HG03139 (cell line): ENCODE measurements around the gene WBP2NL.
"Not testable (repeated sequence)": the region's sequence is repeated elsewhere in the genome, so short reads cannot be mapped to it uniquely, and the experiment has no call there.

Experiments used
- ATAC-seq: cut with Tn5 transposase; IDR thresholded peaks from one replicate; pipeline ENCODE4 v1.9.1; 2021; ENCODE audit not compliant: unreplicated experiment

WBP2NL gene

GRCh38 chr22:41998361-41999261 lies at the start of gene WBP2NL:
TSS of gene WBP2NL (plus strand) at chr22:41998788. CDS start at chr22:41998819, 31 bp downstream.
- ATAC-seq: peak; percentile 74

GRCh38 chr22:41948928-41949296 lies 49.7 kb upstream of the WBP2NL start:
- ATAC-seq: not testable (repeated sequence)

GRCh38 chr22:41949297-41949965 lies 49.2 kb upstream of the WBP2NL start:
- ATAC-seq: no peak

- ATAC-seq: no peak
These were observed 46.6 kb upstream of the WBP2NL start, which contains the start of gene SMIM45 for GRCh38 chr22:41951898-41952474. TSS of gene SMIM45 (plus strand) at chr22:41952150.

- ATAC-seq: no peak
These were observed 45.9 kb upstream of the WBP2NL start for GRCh38 chr22:41952713-41953112.

GRCh38 chr22:41957941-41958556 lies 40.5 kb upstream of the WBP2NL start:
- ATAC-seq: peak; percentile 17

- no peak for ATAC-seq
These were observed 35.0 kb upstream of the WBP2NL start for GRCh38 chr22:41963453-41964111.

GRCh38 chr22:41964112-41964491 lies 34.5 kb upstream of the WBP2NL start:
- ATAC-seq: no peak

- no peak for ATAC-seq
These were observed 32.4 kb upstream of the WBP2NL start for GRCh38 chr22:41966225-41966606.

- no peak for ATAC-seq
These were observed 31.9 kb upstream of the WBP2NL start for GRCh38 chr22:41966607-41967240.

- ATAC-seq: no peak
These were observed 30.0 kb upstream of the WBP2NL start for GRCh38 chr22:41968601-41969000.

- no peak for ATAC-seq
These were observed 29.4 kb upstream of the WBP2NL start, which contains the start of gene SEPTIN3 for GRCh38 chr22:41969110-41969646. TSS of gene SEPTIN3 (plus strand) at chr22:41969443. CDS start at chr22:41971493, 2,050 bp downstream.

- no peak for ATAC-seq
These were observed 28.0 kb upstream of the WBP2NL start for GRCh38 chr22:41970601-41971000.

- ATAC-seq: no peak
These were observed 27.2 kb upstream of the WBP2NL start for GRCh38 chr22:41971431-41971830.

- no peak for ATAC-seq
These were observed 23.8 kb upstream of the WBP2NL start for GRCh38 chr22:41974691-41975290.

- ATAC-seq: no peak
These were observed 23.1 kb upstream of the WBP2NL start for GRCh38 chr22:41975299-41976069.

GRCh38 chr22:41976070-41976901 lies 22.3 kb upstream of the WBP2NL start:
- no peak for ATAC-seq

GRCh38 chr22:41976961-41977566 lies 21.5 kb upstream of the WBP2NL start:
- ATAC-seq: no peak
